SJSA1 (cell line): Measurements from ENCODE around the gene GATC. TPM values are rescaled to one million over a fixed set of nuclear protein-coding genes. Genes with fewer than 3 reads are reported as not detected.

ENCODE experiments used
- total RNA-seq: library from RNA; depleted of rRNA; stranded (reverse); fragments of >200 nt; shearing (Covaris generic); gene quantifications from 2 replicates; pipeline ENCODE4 v1.2.3, GENCODE V29; 2014; rRNA removed

GATC gene
- total RNA-seq, 1 experiment from 2014 or later = 20.2 TPM

Other genes with a start within 250 kb of the GATC start
- 2,307 and 4,128 TPM in 2 replicates for gene RPLP0, start 245.3 kb upstream of the GATC start, total RNA-seq
- 26.4 and 44.2 TPM in 2 replicates for gene PXN, start 180.7 kb upstream of the GATC start, total RNA-seq
- gene RNU4-2, start 154.5 kb upstream of the GATC start, total RNA-seq = under 0.01 TPM in 2 replicates
- under 0.01 TPM in 2 replicates for gene RNU4-1, start 153.2 kb upstream of the GATC start, total RNA-seq
- gene SIRT4, start 144.1 kb upstream of the GATC start, total RNA-seq = 0.60 and 1.5 TPM in 2 replicates
- gene PLA2G1B, start 118.7 kb upstream of the GATC start, total RNA-seq = not detected in 2 replicates
- not detected in 2 replicates for gene MSI1, start 77.3 kb upstream of the GATC start, total RNA-seq
- gene COX6A1, start 8.3 kb upstream of the GATC start, total RNA-seq = 529 and 935 TPM in 2 replicates
- gene TRIAP1, start 60 bp upstream of the GATC start, total RNA-seq = 41.3 and 44.8 TPM in 2 replicates
- 199 and 263 TPM in 2 replicates for gene SRSF9, start 23.3 kb downstream of the GATC start, total RNA-seq
- 251 and 497 TPM in 2 replicates for gene DYNLL1, start 49.7 kb downstream of the GATC start, total RNA-seq
- 42.3 and 47.8 TPM in 2 replicates for gene COQ5, start 82.7 kb downstream of the GATC start, total RNA-seq
- 45.3 and 54.7 TPM in 2 replicates for gene RNF10, start 87.9 kb downstream of the GATC start, total RNA-seq
- 44.8 and 49.7 TPM in 2 replicates for gene POP5, start 135.0 kb downstream of the GATC start, total RNA-seq
- not detected in 2 replicates for gene CABP1, start 194.2 kb downstream of the GATC start, total RNA-seq
- gene MLEC, start 240.7 kb downstream of the GATC start, total RNA-seq = 70.0 and 84.6 TPM in 2 replicates